ENCODE measurements around the gene WEE1. TPM values are rescaled to one million over a fixed set of nuclear protein-coding genes. Genes with fewer than 3 reads are reported as not detected.

Gene WEE1
- total and polyA plus RNA-seq, 10 of the 15 experiments (the other 5 are each of a cell fraction or from before 2014, with no cell fraction given), result 13.8 to 69.5 (median 45.4) TPM

GRCh38 chr11:9573775-9574621, 528 bp downstream of the WEE1 start (continued):
- TF ChIP-seq MXI1 (IDR thresholded peaks at IDR 0.05; ENCODE audit: low read depth, low read length) (peak; percentile 85), EGR1 (IDR thresholded peaks at IDR 0.05; ENCODE audit: borderline replicate concordance in 1 of 2, low read depth in 2 of 2, low read length in 2 of 2) (no peak), JUND (IDR thresholded peaks at IDR 0.05; ENCODE audit: low read depth, low read length) (no peak), ZNF592 (IDR thresholded peaks at IDR 0.05) (no peak), SMC3 (IDR thresholded peaks at IDR 0.05; ENCODE audit: borderline replicate concordance, low read length) (no peak), TARDBP (IDR thresholded peaks at IDR 0.05; ENCODE audit: borderline replicate concordance) (no peak), IKZF2 (IDR thresholded peaks at IDR 0.05) (no peak), ASH2L (IDR thresholded peaks at IDR 0.05; ENCODE audit: borderline replicate concordance, low read depth) (no peak), E2F8 (IDR thresholded peaks at IDR 0.05; ENCODE audit: low read depth, partially characterized antibody) (no peak), ZNF24 (IDR thresholded peaks at IDR 0.05) (no peak), ZBTB11 (CRISPR knock-in tag; IDR thresholded peaks at IDR 0.05) (no peak), ZBTB40 (IDR thresholded peaks at IDR 0.05; ENCODE audit: borderline replicate concordance) (no peak), CREB1 (IDR thresholded peaks at IDR 0.05; ENCODE audit: low read depth) (no peak), GABPA (IDR thresholded peaks at IDR 0.05; ENCODE audit: low read depth) (no peak)

Data from GM12878 (cell line).